Vagina (tissue), 2 donors: ENCODE measurements around the gene SBF2. TPM values are rescaled to one million over a fixed set of nuclear protein-coding genes. Genes with fewer than 3 reads are reported as not detected.

Source experiments
- DNase-seq, 2 donors: peaks; one replicate each; pipeline ENCODE4 v3.0.0-alpha.2; 2017; ENCODE audit errors: extremely low spot score in 2 of 2
- H3K27ac ChIP-seq: fragments of 200-600 bp; sonication (generic); one replicate; pipeline ENCODE4 v1.5.1; 2019
- H3K27me3 ChIP-seq: fragments of 200-600 bp; sonication (generic); one replicate; pipeline ENCODE4 v1.5.1; 2019
- H3K36me3 ChIP-seq, 2 donors: fragments of 200-600 bp; sonication (generic); one replicate each; pipeline ENCODE4 v1.5.1; 2017 to 2019
- H3K4me1 ChIP-seq: fragments of 200-600 bp; sonication (generic); one replicate; pipeline ENCODE4 v1.5.1; 2019
- H3K4me3 ChIP-seq, 2 donors: fragments of 200-600 bp; sonication (generic); 1 replicate in 1 of 2; 2 replicates in 1 of 2; pipeline ENCODE4 v1.5.1; 2016 to 2019
- H3K9me3 ChIP-seq: fragments of 200-600 bp; sonication (generic); one replicate; pipeline ENCODE4 v1.5.1; 2019
- CTCF ChIP-seq, 3 experiments: fragments of 450-650 bp in 2 of 3; fragments of 200-600 bp in 1 of 3; sonication (generic) in 1 of 3; IDR thresholded peaks; one replicate each; pipeline ENCODE4 v1.5.1; 2017 to 2019; ENCODE audit warnings: antibody characterized with exemption in 3 of 3, mild to moderate bottlenecking in 2 of 3, moderate library complexity in 2 of 3
- POLR2A ChIP-seq, 2 donors: fragments of 450-650 bp; IDR thresholded peaks; one replicate each; pipeline ENCODE4 v1.6.1; 2017; ENCODE audit warnings: antibody characterized with exemption in 2 of 2, mild to moderate bottlenecking in 2 of 2, moderate library complexity in 2 of 2
- POLR2AphosphoS5 ChIP-seq, 2 donors: sonication (generic); formaldehyde crosslinking; IDR thresholded peaks; one replicate each; pipeline ENCODE4 v1.9.0; 2017; ENCODE audit warnings: antibody characterized with exemption in 2 of 2, mild to moderate bottlenecking in 2 of 2, low read depth in 1 of 2; ENCODE audit not compliant: insufficient read depth in 1 of 2
- intact Hi-C: fragments of 100-400 bp; cut with DNase I; formaldehyde crosslinking; loops from one replicate; pipeline ENCODE4 v1.15.1; 2023
- total RNA-seq: library from RNA; depleted of rRNA; stranded (reverse); fragments of >200 nt; gene quantifications from one replicate; pipeline ENCODE4 v1.2.3, GENCODE V29; 2016

Gene SBF2
- total RNA-seq, 1 donor from 2014 or later, result 69.5 TPM

GRCh38 chr11:10311802-10312201 is 17.8 kb upstream of the SBF2 start:
- Histone ChIP-seq H3K27me3 (no peaks in the 10 kb centered on the region), H3K4me3 (no peak overlapping the region), H3K36me3 (no peaks in the 10 kb centered on the region), H3K4me1 (peaks cover 23% of the 10 kb centered on the region), H3K9me3 (no peaks in the 10 kb centered on the region), H3K27ac (no peak overlapping the region)
- intact Hi-C loops, result no loop called here
- DNase-seq, result no peak
- no peak for TF ChIP-seq POLR2AphosphoS5 (IDR thresholded peaks at IDR 0.05; ENCODE audit: insufficient read depth in 1 of 2, low read depth in 1 of 2)
- TF ChIP-seq POLR2A (IDR thresholded peaks at IDR 0.05), result no peak
- no peak for TF ChIP-seq CTCF (IDR thresholded peaks at IDR 0.05)

GRCh38 chr11:10310301-10310841 is 16.4 kb upstream of the SBF2 start:
- intact Hi-C loops, result no loop called here

GRCh38 chr11:10309163-10310093 is 15.4 kb upstream of the SBF2 start:
- Histone ChIP-seq H3K36me3 (no peaks in the 10 kb centered on the region), H3K4me1 (peaks cover 31% of the 10 kb centered on the region), H3K27ac (peak overlapping the region; percentile 96), H3K9me3 (no peaks in the 10 kb centered on the region), H3K27me3 (no peaks in the 10 kb centered on the region), H3K4me3 (no peak overlapping the region)
- TF ChIP-seq POLR2A (IDR thresholded peaks at IDR 0.05) (no peak), POLR2AphosphoS5 (IDR thresholded peaks at IDR 0.05; ENCODE audit: insufficient read depth in 1 of 2, low read depth in 1 of 2) (peak; percentile 57 to 75)
- intact Hi-C loops, result loop anchor here (5.0 to 10.0 kb wide), 4 partner anchors 325 to 695 kb away; no protein-coding TSS in a partner anchor
- no peak for DNase-seq

More at GRCh38 chr11:10310301-10310841, 16.4 kb upstream of the SBF2 start:
- H3K9me3 ChIP-seq, result no peaks in the 10 kb centered on the region
- TF ChIP-seq CTCF (IDR thresholded peaks at IDR 0.05) (no peak), POLR2A (IDR thresholded peaks at IDR 0.05) (no peak)
- no peak overlapping the region for H3K4me3 ChIP-seq
- H3K36me3 ChIP-seq, result no peaks in the 10 kb centered on the region
- no peaks in the 10 kb centered on the region for H3K27me3 ChIP-seq
- H3K27ac ChIP-seq, result peak overlapping the region; percentile 27
- H3K4me1 ChIP-seq, result peaks cover 29% of the 10 kb centered on the region
- no peak for DNase-seq

GRCh38 chr11:10308201-10308954 is 14.4 kb upstream of the SBF2 start:
- DNase-seq, result peak in 1 of 2 donors; percentile 84
- no peaks in the 10 kb centered on the region for H3K36me3 ChIP-seq
- TF ChIP-seq POLR2A (IDR thresholded peaks at IDR 0.05) (no peak), POLR2AphosphoS5 (IDR thresholded peaks at IDR 0.05; ENCODE audit: insufficient read depth in 1 of 2, low read depth in 1 of 2) (no peak), CTCF (IDR thresholded peaks at IDR 0.05) (no peak)
- peak overlapping the region; percentile 84 to 85 for H3K4me3 ChIP-seq
- intact Hi-C loops, result loop anchor here (5.0 to 10.0 kb wide), 4 partner anchors 324 to 694 kb away; no protein-coding TSS in a partner anchor
- H3K4me1 ChIP-seq, result peaks cover 42% of the 10 kb centered on the region
- no peaks in the 10 kb centered on the region for H3K9me3 ChIP-seq
- peak overlapping the region; percentile 96 for H3K27ac ChIP-seq
- no peaks in the 10 kb centered on the region for H3K27me3 ChIP-seq
